SK-N-SH (cell line): ENCODE data around the gene ADIPOR2. TPM values are rescaled to one million over a fixed set of nuclear protein-coding genes. Genes with fewer than 3 reads are reported as not detected.

Source experiments
- CTCF ChIA-PET: fragments of 300-600, 350-600 bp; formaldehyde crosslinking; extraction: SDS; loops from one replicate; lab custom pipeline; 2021; lab: Yijun Ruan, JAX
- POLR2A ChIA-PET: fragments of 350-600 bp; sonication (Branson Sonifier 250); formaldehyde crosslinking; extraction: SDS; loops from one replicate; lab custom pipeline; 2020; ENCODE audit warnings: antibody characterized with exemption, inconsistent platforms; lab: Yijun Ruan, JAX
- DNase-seq: peaks from one replicate; pipeline ENCODE4 v3.0.0; 2012
- H2AFZ ChIP-seq: fragments of 200-600 bp; sonication (generic); 2 replicates; pipeline ENCODE4 v1.8.1; 2016; ENCODE audit warnings: antibody characterized with exemption, mild to moderate bottlenecking, low read depth
- H3F3A ChIP-seq: fragments of 200-600 bp; sonication (generic); replicated peaks from 2 replicates; pipeline ENCODE3; 2016; ENCODE audit warnings: antibody characterized with exemption, mild to moderate bottlenecking; ENCODE audit not compliant: insufficient read depth
- H3K27ac ChIP-seq, 2 experiments: fragments of 200-500 bp in 1 of 2; fragments of 200-600 bp in 1 of 2; sonication (Bioruptor generic) in 1 of 2; sonication (generic), shearing (Covaris generic) in 1 of 2; 2 replicates each; pipeline versions ENCODE4 v1.5.1 to v1.6.1; 2014 to 2016; ENCODE audit warnings: low read depth in 2 of 2, inconsistent platforms in 1 of 2, low read length in 1 of 2, mild to moderate bottlenecking in 1 of 2, mixed read lengths in 1 of 2
- H3K27me3 ChIP-seq: fragments of 200-600 bp; sonication (generic), shearing (Covaris generic); 2 replicates; pipeline ENCODE4 v1.6.1; 2016; ENCODE audit warnings: mixed run types; ENCODE audit not compliant: insufficient read depth
- H3K36me3 ChIP-seq, 2 experiments: fragments of 200-500 bp in 1 of 2; fragments of 200-600 bp in 1 of 2; sonication (Bioruptor generic) in 1 of 2; sonication (generic) in 1 of 2; replicated peaks in 1 of 2; 2 replicates each; pipeline versions ENCODE3 to v1.5.1; 2014 to 2016; ENCODE audit warnings: low read length in 1 of 2, mild to moderate bottlenecking in 1 of 2; ENCODE audit not compliant: insufficient read depth in 2 of 2, control insufficient read depth in 1 of 2
- H3K4me1 ChIP-seq, 2 experiments: fragments of 200-500 bp in 1 of 2; fragments of 200-600 bp in 1 of 2; sonication (Bioruptor generic) in 1 of 2; sonication (generic), shearing (Covaris generic) in 1 of 2; 2 replicates each; pipeline versions ENCODE4 v1.5.1 to v1.6.1; 2014 to 2016; ENCODE audit warnings: low read depth in 1 of 2, low read length in 1 of 2, mixed run types in 1 of 2; ENCODE audit not compliant: insufficient read depth in 2 of 2, control insufficient read depth in 1 of 2
- H3K4me2 ChIP-seq: fragments of 200-600 bp; sonication (generic), shearing (Covaris generic); 2 replicates; pipeline ENCODE4 v1.6.1; 2017; ENCODE audit warnings: mixed run types
- H3K4me3 ChIP-seq, 2 experiments: fragments of 200-500 bp in 1 of 2; fragments of 200-600 bp in 1 of 2; sonication (Bioruptor generic) in 1 of 2; sonication (generic), shearing (Covaris generic) in 1 of 2; 2 replicates each; pipeline versions ENCODE4 v1.5.1 to v1.8.1; 2014 to 2016; ENCODE audit warnings: low read depth in 2 of 2, inconsistent platforms in 1 of 2, low read length in 1 of 2, mild to moderate bottlenecking in 1 of 2, mixed read lengths in 1 of 2, moderate library complexity in 1 of 2
- H3K79me2 ChIP-seq: fragments of 200-600 bp; sonication (generic); 2 replicates; pipeline ENCODE4 v1.8.1; 2017; ENCODE audit warnings: mild to moderate bottlenecking; ENCODE audit not compliant: insufficient read depth
- H3K9ac ChIP-seq: fragments of 200-600 bp; sonication (generic); 2 replicates; pipeline ENCODE4 v1.6.1; 2017; ENCODE audit warnings: mixed run types
- H3K9me2 ChIP-seq: fragments of 200-600 bp; sonication (generic); 2 replicates; pipeline ENCODE4 v1.6.1; 2017; ENCODE audit warnings: mixed run types
- H3K9me3 ChIP-seq: fragments of 200-600 bp; sonication (generic); 2 replicates; pipeline ENCODE4 v1.6.1; 2017; ENCODE audit warnings: mixed run types, mild to moderate bottlenecking, moderate library complexity
- H4K20me1 ChIP-seq: fragments of 200-600 bp; sonication (generic); 2 replicates; pipeline ENCODE4 v1.6.1; 2017; ENCODE audit warnings: mild to moderate bottlenecking, mixed run types; ENCODE audit not compliant: insufficient read depth
- EP300 ChIP-seq, 2 experiments: IDR thresholded peaks; 2 replicates each; pipeline versions ENCODE4 v1.4.0 to v1.6.1; 2012; ENCODE audit warnings: borderline replicate concordance in 1 of 2, low read depth in 1 of 2, low read length in 1 of 2
- FOSL2 ChIP-seq: IDR thresholded peaks from 2 replicates; pipeline ENCODE4 v1.4.0; 2012; ENCODE audit warnings: low read depth, mild to moderate bottlenecking, moderate library complexity, borderline replicate concordance
- FOXM1 ChIP-seq: IDR thresholded peaks from 2 replicates; pipeline ENCODE4 v1.4.0; 2012; ENCODE audit warnings: low read depth, mild to moderate bottlenecking
- GABPA ChIP-seq: IDR thresholded peaks from 2 replicates; pipeline ENCODE4 v1.4.0; 2012; ENCODE audit warnings: low read depth, mild to moderate bottlenecking
- GATA2 ChIP-seq: sonication (generic); formaldehyde crosslinking; IDR thresholded peaks from 2 replicates; pipeline ENCODE4 v1.5.0; 2020; ENCODE audit warnings: mild to moderate bottlenecking, missing genetic modification reagents
- POLR2AphosphoS5 ChIP-seq: IDR thresholded peaks from 2 replicates; pipeline ENCODE4 v1.6.1; 2012; ENCODE audit warnings: low read depth, low read length
- RAD21 ChIP-seq: IDR thresholded peaks from 2 replicates; pipeline ENCODE4 v1.6.1; 2012; ENCODE audit warnings: mild to moderate bottlenecking, low read length
- RFX5 ChIP-seq: IDR thresholded peaks from 2 replicates; pipeline ENCODE4 v1.6.1; 2012; ENCODE audit warnings: mild to moderate bottlenecking, improper control_type of control experiment, low read length
- SMC3 ChIP-seq: IDR thresholded peaks from 2 replicates; pipeline ENCODE4 v1.6.1; 2012; ENCODE audit warnings: low read depth, low read length, improper control_type of control experiment
- TAF1 ChIP-seq: IDR thresholded peaks from 2 replicates; pipeline ENCODE4 v1.6.1; 2012; ENCODE audit warnings: low read depth, mild to moderate bottlenecking, low read length, moderate library complexity, borderline replicate concordance
- YY1 ChIP-seq: IDR thresholded peaks from 2 replicates; pipeline ENCODE4 v1.4.0; 2012; ENCODE audit warnings: low read depth, mild to moderate bottlenecking
- polyA plus RNA-seq, 3 experiments: library from polyadenylated mRNA; depleted of rRNA; stranded (reverse); fragments of >200 nt; gene quantifications; 2 replicates each; pipeline ENCODE4 v1.2.3, GENCODE V29; 2012
- TF ChIP-seq, protein P1 (sequence below): IDR thresholded peaks from 2 replicates; pipeline ENCODE4; 2012
- TF ChIP-seq, protein P2 (sequence below): fragments of 200-600 bp; sonication (generic); IDR thresholded peaks from 2 replicates; pipeline ENCODE4 v1.6.1; 2017; ENCODE audit warnings: antibody characterized with exemption, mild to moderate bottlenecking, moderate library complexity
- TF ChIP-seq, protein P3 (sequence below): IDR thresholded peaks from 2 replicates; pipeline ENCODE4 v1.4.0; 2012; ENCODE audit warnings: low read depth, borderline replicate concordance
- TF ChIP-seq, protein P4 (sequence below): fragments of 150-350 bp; IDR thresholded peaks from 2 replicates; pipeline ENCODE4 v1.6.1; 2016; ENCODE audit warnings: mild to moderate bottlenecking, low read depth, low read length

ADIPOR2 gene
- polyA plus RNA-seq, 1 of the 3 experiments (the other 2 are of a cell fraction) = 17.1 TPM

DNA sequence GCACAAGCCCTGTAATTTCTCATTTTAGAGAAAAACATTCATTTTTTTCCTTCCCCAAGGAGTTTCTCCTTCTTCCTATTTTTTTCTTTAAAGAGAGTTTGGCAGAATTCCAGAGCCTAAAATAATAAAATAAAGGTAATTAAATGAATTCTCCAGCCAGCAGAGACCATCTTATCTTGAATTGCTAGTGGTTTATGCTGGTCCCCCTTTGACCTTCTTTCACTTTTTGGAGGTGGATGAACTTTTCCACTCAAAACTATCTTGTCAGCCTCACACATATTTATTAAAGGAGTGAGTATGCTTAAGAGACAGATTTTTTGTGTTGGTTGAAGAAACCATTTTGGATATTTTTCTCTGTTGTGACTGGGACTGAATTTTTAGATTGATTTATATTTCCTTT is 47.6 kb downstream of the ADIPOR2 start:
- H2AFZ ChIP-seq = no peak overlapping the region
- no peak for DNase-seq
- peaks cover 89% of the 10 kb centered on the region for H3K79me2 ChIP-seq

More for the DNA sequence above, 47.6 kb downstream of the ADIPOR2 start:
- no peak overlapping the region for H3K9ac ChIP-seq
- H3K27me3 ChIP-seq = no peaks in the 10 kb centered on the region
- H3F3A ChIP-seq = peaks cover 8% of the 10 kb centered on the region
- no peak overlapping the region for H3K4me2 ChIP-seq
- H3K9me2 ChIP-seq = no peaks in the 10 kb centered on the region
- H4K20me1 ChIP-seq = peaks cover 5% of the 10 kb centered on the region
- H3K36me3 ChIP-seq = no peaks in the 10 kb centered on the region
- 0 out of 4 replicates have a peak overlapping the region, but pooled peaks of 1 of the 2 experiments have one; percentile 20 for H3K27ac ChIP-seq
- no peak overlapping the region for H3K4me3 ChIP-seq
- no peaks in the 10 kb centered on the region for H3K9me3 ChIP-seq
- TF ChIP-seq, protein P1, sequence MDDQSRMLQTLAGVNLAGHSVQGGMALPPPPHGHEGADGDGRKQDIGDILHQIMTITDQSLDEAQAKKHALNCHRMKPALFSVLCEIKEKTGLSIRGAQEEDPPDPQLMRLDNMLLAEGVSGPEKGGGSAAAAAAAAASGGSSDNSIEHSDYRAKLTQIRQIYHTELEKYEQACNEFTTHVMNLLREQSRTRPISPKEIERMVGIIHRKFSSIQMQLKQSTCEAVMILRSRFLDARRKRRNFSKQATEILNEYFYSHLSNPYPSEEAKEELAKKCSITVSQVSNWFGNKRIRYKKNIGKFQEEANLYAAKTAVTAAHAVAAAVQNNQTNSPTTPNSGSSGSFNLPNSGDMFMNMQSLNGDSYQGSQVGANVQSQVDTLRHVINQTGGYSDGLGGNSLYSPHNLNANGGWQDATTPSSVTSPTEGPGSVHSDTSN = no peak
- no peak for TF ChIP-seq YY1
- TF ChIP-seq, protein P2, sequence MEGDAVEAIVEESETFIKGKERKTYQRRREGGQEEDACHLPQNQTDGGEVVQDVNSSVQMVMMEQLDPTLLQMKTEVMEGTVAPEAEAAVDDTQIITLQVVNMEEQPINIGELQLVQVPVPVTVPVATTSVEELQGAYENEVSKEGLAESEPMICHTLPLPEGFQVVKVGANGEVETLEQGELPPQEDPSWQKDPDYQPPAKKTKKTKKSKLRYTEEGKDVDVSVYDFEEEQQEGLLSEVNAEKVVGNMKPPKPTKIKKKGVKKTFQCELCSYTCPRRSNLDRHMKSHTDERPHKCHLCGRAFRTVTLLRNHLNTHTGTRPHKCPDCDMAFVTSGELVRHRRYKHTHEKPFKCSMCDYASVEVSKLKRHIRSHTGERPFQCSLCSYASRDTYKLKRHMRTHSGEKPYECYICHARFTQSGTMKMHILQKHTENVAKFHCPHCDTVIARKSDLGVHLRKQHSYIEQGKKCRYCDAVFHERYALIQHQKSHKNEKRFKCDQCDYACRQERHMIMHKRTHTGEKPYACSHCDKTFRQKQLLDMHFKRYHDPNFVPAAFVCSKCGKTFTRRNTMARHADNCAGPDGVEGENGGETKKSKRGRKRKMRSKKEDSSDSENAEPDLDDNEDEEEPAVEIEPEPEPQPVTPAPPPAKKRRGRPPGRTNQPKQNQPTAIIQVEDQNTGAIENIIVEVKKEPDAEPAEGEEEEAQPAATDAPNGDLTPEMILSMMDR = no peak
- TF ChIP-seq FOSL2 = no peak
- TF ChIP-seq POLR2AphosphoS5 = no peak
- TF ChIP-seq RFX5 = no peak
- no peak for TF ChIP-seq GABPA
- no peak for TF ChIP-seq SMC3
- no peak for TF ChIP-seq EP300 (IDR thresholded peaks at IDR 0.05; ENCODE audit: borderline replicate concordance in 1 of 2, low read depth in 1 of 2, low read length in 1 of 2)
- no peak for TF ChIP-seq RAD21
- no peak for TF ChIP-seq TAF1
- TF ChIP-seq, protein P3, sequence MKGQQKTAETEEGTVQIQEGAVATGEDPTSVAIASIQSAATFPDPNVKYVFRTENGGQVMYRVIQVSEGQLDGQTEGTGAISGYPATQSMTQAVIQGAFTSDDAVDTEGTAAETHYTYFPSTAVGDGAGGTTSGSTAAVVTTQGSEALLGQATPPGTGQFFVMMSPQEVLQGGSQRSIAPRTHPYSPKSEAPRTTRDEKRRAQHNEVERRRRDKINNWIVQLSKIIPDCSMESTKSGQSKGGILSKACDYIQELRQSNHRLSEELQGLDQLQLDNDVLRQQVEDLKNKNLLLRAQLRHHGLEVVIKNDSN = no peak
- TF ChIP-seq FOXM1 = no peak
- TF ChIP-seq GATA2 (CRISPR knock-in tag) = no peak
- TF ChIP-seq, protein P4, sequence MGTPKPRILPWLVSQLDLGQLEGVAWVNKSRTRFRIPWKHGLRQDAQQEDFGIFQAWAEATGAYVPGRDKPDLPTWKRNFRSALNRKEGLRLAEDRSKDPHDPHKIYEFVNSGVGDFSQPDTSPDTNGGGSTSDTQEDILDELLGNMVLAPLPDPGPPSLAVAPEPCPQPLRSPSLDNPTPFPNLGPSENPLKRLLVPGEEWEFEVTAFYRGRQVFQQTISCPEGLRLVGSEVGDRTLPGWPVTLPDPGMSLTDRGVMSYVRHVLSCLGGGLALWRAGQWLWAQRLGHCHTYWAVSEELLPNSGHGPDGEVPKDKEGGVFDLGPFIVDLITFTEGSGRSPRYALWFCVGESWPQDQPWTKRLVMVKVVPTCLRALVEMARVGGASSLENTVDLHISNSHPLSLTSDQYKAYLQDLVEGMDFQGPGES = no peak
- ChIA-PET POLR2A (no interaction called here), CTCF (interaction anchor here (0.9 to 1.6 kb wide), 3 partner anchors 10 to 202 kb away, joined by 3 to 4 read pairs (median 3); no protein-coding TSS in a partner anchor)
- H3K4me1 ChIP-seq = peaks cover 11 to 12% of the 10 kb centered on the region in 2 experiments; a peak in 3 of 4 replicates
